Endometrial microvascular endothelial cells (primary cell): ENCODE data around the gene CLNS1A. TPM values are rescaled to one million over a fixed set of nuclear protein-coding genes. Genes with fewer than 3 reads are reported as not detected.
"Not testable (repeated sequence)": the region's sequence is repeated elsewhere in the genome, so short reads cannot be mapped to it uniquely, and the experiment has no call there.

Experiments used
- in situ Hi-C: cut with HindIII; loops from 2 replicates; pipeline ENCODE4 v1.10.0; 2017; ENCODE audit warnings: low sequenced_read_pairs, low pct_unique_long_range_greater_than_20kb; ENCODE audit errors: inconsistent ontology term
- total RNA-seq: library from RNA; depleted of rRNA; stranded (reverse); fragments of >200 nt; gene quantifications from one replicate; pipeline ENCODE4 v1.2.3, GENCODE V29; 2015; ENCODE audit errors: inconsistent ontology term

The CLNS1A gene
- 118 TPM for total RNA-seq

GRCh38 chr11:77637345-77638165, at the start of gene CLNS1A:
Gene CLNS1A, minus strand, starts transcription at chr11:77637794. Its CDS starts 80 bp downstream, at chr11:77637714.
- in situ Hi-C loops = no loop called here

- in situ Hi-C loops = no loop called here
Observed at GRCh38 chr11:77687088-77687487, 49.5 kb upstream of the CLNS1A start.

- in situ Hi-C loops = no loop called here
Observed at GRCh38 chr11:77677138-77677537, 39.5 kb upstream of the CLNS1A start.

- in situ Hi-C loops = no loop called here
Observed at GRCh38 chr11:77672264-77672663, 34.7 kb upstream of the CLNS1A start.

- in situ Hi-C loops = no loop called here
Observed at GRCh38 chr11:77669848-77670511, 32.4 kb upstream of the CLNS1A start.

- in situ Hi-C loops = no loop called here
Observed at GRCh38 chr11:77668760-77669159, 31.2 kb upstream of the CLNS1A start.

- in situ Hi-C loops = no loop called here
Observed at GRCh38 chr11:77665240-77665965, 27.8 kb upstream of the CLNS1A start.

- in situ Hi-C loops = no loop called here
Observed at GRCh38 chr11:77661670-77662069, 24.1 kb upstream of the CLNS1A start.

GRCh38 chr11:77660947-77661346, 23.4 kb upstream of the CLNS1A start:
- in situ Hi-C loops = no loop called here

GRCh38 chr11:77658213-77659013, 20.8 kb upstream of the CLNS1A start:
- in situ Hi-C loops = no loop called here

GRCh38 chr11:77656362-77656761, 18.8 kb upstream of the CLNS1A start:
- in situ Hi-C loops = no loop called here

- in situ Hi-C loops = no loop called here
Observed at GRCh38 chr11:77654770-77655434, 17.3 kb upstream of the CLNS1A start.

- in situ Hi-C loops = no loop called here
Observed at GRCh38 chr11:77650123-77650522, 12.5 kb upstream of the CLNS1A start.

GRCh38 chr11:77647654-77648305, 10.2 kb upstream of the CLNS1A start:
- in situ Hi-C loops = no loop called here

GRCh38 chr11:77644887-77645286, 7.3 kb upstream of the CLNS1A start:
- in situ Hi-C loops = no loop called here

GRCh38 chr11:77642228-77642627, 4.6 kb upstream of the CLNS1A start:
- in situ Hi-C loops = no loop called here

GRCh38 chr11:77636731-77637344, 756 bp downstream of the CLNS1A start:
- in situ Hi-C loops = no loop called here

GRCh38 chr11:77633926-77634325, 3.7 kb downstream of the CLNS1A start:
- in situ Hi-C loops = not testable (repeated sequence)
